GM10248 (cell line): ENCODE data around the gene DRAM2.

Experiments used
- CTCF ChIA-PET: fragments of 300-600 bp; sonication (Branson Sonifier 250); formaldehyde crosslinking; extraction: SDS; loops from one replicate; lab custom pipeline; 2021; ENCODE audit warnings: antibody characterized with exemption; lab: Yijun Ruan, JAX
- POLR2A ChIA-PET: fragments of 350-650 bp; sonication (Branson Sonifier 250); formaldehyde crosslinking; extraction: SDS; loops from one replicate; lab custom pipeline; 2020; ENCODE audit warnings: antibody characterized with exemption; lab: Yijun Ruan, JAX
- DNase-seq: peaks from one replicate; pipeline ENCODE4 v3.0.0; 2012; ENCODE audit errors: extremely low spot score
- CTCF ChIP-seq: IDR thresholded peaks from 2 replicates; pipeline ENCODE4 v1.5.1; 2012; ENCODE audit warnings: mild to moderate bottlenecking, low read depth; ENCODE audit errors: extremely low read depth, missing control alignments, control extremely low read depth

The DRAM2 gene

DNA sequence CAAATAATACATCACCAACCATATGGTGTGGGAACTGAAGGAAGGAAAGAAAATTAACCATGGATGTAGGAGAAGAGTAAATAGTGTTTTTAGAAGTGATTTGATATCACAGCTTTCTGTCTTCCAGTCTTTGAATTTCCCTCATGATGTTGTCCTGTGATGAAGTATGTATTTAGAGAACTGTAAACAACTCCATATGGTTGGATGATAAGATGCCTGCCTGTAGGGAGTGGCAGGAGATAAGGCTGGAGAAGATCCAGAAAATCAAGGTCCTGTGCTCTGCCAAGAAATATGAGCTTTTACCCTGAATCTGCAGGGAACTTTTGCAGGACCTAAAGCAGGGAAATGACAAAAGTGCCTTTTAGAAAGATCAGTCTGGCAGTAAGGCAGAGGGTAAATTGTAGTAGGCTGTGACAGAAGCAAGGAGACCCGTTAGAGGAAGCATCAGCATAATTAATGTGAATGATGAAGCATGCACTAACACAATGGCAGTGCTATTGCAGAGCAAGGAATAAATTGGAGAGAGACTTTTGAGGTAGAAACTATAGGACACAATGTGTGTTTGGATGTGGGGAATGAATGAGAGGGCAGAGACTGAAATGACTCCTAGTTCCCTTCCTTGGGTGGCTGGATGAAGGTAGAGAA, 22.1 kb upstream of the DRAM2 start:
- ChIA-PET CTCF (interaction anchor here (1.1 to 1.6 kb wide), 3 partner anchors 9 to 36 kb away, joined by 3 to 4 read pairs (median 4); no protein-coding TSS in a partner anchor), POLR2A (no interaction called here)
- TF ChIP-seq CTCF, result no peak
- DNase-seq, result no peak

DNA sequence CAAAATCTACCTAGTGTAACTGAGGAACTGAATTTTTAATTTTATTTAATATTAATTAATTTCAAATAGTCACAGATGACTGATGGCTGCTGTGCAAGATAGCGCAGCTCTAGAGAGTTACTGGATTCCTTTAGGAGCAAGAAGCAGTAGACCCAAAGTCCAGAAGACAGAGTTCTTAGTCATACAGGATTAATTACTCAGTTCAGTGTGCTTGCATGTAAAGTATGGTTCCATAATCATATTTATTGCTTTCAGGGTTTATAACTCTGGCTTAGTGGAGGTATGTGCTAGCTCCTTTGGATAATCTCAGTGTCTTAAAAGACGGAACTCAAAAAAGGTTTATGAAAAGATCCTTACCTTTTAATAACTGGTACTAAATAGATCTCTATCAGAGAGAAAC, 17.5 kb upstream of the DRAM2 start:
- no peak for TF ChIP-seq CTCF
- CTCF ChIA-PET, result interaction anchor here (1.7 kb wide), 1 partner anchor 14 kb away, joined by 5 read pairs; no protein-coding TSS in a partner anchor
- POLR2A ChIA-PET, result no interaction called here
- no peak for DNase-seq

DNA sequence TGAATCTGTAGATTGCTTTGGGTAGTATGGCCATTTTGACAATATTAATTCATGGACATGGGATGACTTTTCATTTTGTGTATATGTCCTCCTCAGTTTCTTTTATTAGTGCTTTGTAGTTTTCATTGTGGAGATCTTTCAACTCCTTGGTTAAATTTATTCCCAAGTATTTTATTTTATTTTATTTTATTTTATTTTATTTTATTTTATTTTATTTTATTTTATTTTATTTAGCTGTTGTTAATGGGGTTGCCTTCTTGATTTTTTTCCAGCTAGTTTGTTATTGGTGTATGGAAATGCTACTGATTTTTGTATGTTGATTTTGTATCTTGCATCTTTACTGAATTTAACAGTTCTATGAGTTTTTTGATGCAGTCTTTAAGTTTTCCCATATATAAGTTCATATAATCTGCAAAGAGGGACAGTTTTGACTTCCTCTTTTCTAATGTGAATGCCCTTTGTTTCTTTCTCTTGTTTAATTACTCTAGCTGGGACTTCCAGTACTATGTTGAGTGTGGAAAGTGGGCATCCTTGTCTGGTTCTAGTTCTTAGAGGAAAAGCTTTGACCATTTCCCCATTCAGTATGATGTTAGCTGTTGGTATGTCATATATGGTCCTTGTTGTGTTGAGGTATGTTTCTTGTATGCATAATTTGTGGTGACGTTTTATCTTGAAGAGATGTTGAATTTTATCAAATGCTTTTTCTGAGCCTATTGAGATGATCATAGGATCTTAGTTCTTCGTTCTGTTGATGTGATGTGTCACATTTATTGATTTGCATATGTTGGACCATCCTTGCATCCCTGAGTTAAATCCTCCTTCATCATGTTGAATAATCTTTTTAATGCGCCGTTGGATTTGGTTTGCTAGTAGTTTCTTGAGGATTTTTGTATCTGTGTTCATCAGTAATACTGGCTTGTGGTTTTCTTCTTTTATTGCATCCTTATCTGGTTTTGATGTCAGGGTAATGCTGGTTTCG, 14.4 kb upstream of the DRAM2 start:
- TF ChIP-seq CTCF, result no peak
- ChIA-PET CTCF (interaction anchor here (1.1 to 2.1 kb wide), 3 partner anchors 10 to 15 kb away, joined by 3 to 12 read pairs (median 4); no protein-coding TSS in a partner anchor), POLR2A (no interaction called here)
- no peak for DNase-seq

GRCh38 chr1:111151838-111152237, 11.9 kb upstream of the DRAM2 start:
- ChIA-PET POLR2A (no interaction called here), CTCF (interaction anchor here (1.4 to 2.1 kb wide), 2 partner anchors 8 to 9 kb away, joined by 4 to 12 read pairs; no protein-coding TSS in a partner anchor)
- no peak for TF ChIP-seq CTCF
- DNase-seq, result no peak

- CTCF ChIA-PET, result interaction anchor here (1.0 to 1.3 kb wide), 2 partner anchors 9 to 50 kb away, joined by 4 to 5 read pairs; partner anchors contain the start of genes CEPT1 and DRAM2
- POLR2A ChIA-PET, result interaction anchor here (0.7 kb wide), 1 partner anchor 9 kb away, joined by 5 read pairs; the partner anchor contains the start of genes CEPT1 and DRAM2
- no peak for TF ChIP-seq CTCF
- DNase-seq, result no peak
These were observed 8.5 kb upstream of the DRAM2 start for GRCh38 chr1:111148376-111148881.

GRCh38 chr1:111147948-111148347, 8.1 kb upstream of the DRAM2 start:
- DNase-seq, result no peak
- TF ChIP-seq CTCF, result no peak
- ChIA-PET POLR2A (interaction anchor here (0.7 kb wide), 1 partner anchor 8 kb away, joined by 5 read pairs; the partner anchor contains the start of genes CEPT1 and DRAM2), CTCF (interaction anchor here (1.3 to 1.4 kb wide), 2 partner anchors 51 to 252 kb away, joined by 3 to 4 read pairs; no protein-coding TSS in a partner anchor)
